ENCODE measurements around the gene BATF2. TPM values are rescaled to one million over a fixed set of nuclear protein-coding genes. Genes with fewer than 3 reads are reported as not detected.
A peak's percentile ranks its signal among the peaks of the same experiment; 100 is the strongest.
"Not testable (repeated sequence)": the region's sequence is repeated elsewhere in the genome, so short reads cannot be mapped to it uniquely, and the experiment has no call there.

Gene BATF2, protein sequence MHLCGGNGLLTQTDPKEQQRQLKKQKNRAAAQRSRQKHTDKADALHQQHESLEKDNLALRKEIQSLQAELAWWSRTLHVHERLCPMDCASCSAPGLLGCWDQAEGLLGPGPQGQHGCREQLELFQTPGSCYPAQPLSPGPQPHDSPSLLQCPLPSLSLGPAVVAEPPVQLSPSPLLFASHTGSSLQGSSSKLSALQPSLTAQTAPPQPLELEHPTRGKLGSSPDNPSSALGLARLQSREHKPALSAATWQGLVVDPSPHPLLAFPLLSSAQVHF
- total RNA-seq (2014; rRNA removed; shearing (Covaris generic)), result 1.8 and 2.3 TPM in 2 replicates

DNA sequence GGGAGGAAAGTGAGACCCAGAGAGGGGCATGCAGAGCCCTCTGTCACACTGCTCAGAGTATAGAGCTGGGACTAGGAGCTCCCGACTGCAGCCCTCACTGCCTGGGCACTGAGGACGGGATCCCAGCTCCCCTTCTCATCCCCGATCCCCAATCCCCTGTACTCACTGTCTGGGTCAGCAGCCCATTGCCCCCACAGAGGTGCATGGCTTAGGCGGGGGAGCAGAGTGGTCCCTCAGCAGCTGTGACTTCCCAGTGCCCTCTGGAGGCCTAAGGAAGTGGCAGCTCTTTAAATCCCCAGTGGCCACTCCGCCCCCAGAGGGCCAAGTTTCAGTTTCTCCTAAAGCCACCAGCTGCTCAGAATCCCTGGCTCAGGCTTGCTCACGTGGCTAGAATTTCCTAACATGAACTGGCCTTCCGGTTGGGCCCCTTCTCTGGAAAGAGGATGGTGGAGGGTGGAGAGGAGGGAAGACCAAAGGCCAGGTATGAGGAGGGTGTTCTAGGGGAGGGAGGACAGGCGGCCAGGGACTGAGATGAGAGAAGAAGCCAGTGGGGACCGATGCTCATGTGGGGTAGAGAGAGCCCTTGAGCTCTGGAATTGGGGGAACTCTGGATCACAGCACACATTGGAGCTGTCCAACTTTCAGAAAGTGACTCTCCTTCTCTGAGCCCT, at the start of gene BATF2:
BATF2 (minus strand) TSS at position 262 of the 671 bp plus-strand sequence; CDS start at position 205, 57 bp downstream.
- DNase-seq (ENCODE audit: low spot score), result peak; percentile 91

DNA sequence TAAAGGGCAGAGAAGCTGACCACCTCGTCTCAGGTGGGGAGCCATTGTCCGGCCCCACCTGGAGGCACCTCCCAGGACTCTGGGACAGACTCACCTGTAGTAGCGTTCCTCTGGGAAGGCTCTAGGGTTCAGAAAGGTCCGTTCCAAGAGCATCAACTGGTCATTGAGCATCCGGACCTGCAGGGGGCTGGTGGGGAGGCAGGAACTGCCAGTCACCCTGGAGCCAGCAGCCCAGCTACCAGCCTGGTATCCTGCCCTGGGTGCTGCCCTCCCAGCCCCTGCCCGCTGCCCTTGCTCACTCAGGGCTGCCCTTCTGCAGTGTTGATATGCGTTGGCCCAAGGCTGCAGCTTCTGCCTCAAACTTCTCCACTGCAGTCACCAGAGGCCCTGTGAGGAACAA, 49.0 kb upstream of the BATF2 start:
- no peak for DNase-seq (ENCODE audit: low spot score)

DNA sequence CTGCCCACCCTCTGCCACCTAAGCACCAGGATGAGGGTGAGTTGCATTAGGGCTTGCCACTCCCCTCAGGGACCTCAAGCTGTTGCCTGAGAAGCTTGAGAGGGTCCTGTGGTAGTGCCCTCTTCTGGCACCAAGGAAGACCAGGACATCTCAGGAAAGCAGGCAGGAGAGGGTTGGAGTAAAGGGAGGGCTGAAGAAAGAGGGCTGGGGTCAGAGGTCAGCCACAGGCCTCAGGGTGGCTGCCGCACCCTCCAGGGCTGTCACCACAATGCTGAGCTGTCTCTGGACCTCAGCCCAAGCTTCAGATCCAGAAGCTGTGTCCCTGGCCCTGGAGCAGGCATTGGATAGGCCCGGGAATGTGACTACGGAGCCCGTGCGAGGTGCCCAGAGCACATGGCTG, 48.3 kb upstream of the BATF2 start:
- DNase-seq (ENCODE audit: low spot score), result no peak

DNA sequence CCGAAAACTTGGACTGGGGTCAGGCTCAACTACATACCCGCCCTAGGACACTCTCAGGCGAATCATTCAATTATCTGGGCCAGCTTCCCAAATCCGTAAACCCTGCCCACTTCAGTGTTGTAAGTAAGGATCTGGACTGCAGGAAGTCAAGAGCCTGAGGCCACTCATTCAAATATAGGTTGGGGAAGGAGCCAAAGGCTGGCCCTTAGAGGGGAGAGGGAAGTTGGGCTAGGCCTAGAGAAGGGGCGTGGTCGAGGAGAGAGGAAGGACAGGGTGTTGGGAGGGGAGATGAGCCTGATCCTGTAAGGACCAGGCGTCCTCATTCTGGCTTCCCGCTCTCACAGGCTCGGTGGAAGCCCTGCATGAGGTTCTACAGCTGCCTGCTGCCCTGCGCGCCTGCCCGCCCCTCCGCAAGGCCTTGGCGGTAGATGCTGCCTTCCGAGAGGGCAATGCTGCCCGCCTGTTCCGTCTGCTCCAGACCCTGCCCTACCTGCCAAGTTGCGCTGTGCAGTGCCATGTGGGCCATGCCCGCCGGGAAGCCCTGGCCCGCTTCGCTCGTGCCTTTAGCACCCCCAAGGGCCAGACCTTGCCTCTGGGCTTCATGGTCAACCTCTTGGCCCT, 47.2 kb upstream of the BATF2 start:
- DNase-seq (ENCODE audit: low spot score), result no peak

DNA sequence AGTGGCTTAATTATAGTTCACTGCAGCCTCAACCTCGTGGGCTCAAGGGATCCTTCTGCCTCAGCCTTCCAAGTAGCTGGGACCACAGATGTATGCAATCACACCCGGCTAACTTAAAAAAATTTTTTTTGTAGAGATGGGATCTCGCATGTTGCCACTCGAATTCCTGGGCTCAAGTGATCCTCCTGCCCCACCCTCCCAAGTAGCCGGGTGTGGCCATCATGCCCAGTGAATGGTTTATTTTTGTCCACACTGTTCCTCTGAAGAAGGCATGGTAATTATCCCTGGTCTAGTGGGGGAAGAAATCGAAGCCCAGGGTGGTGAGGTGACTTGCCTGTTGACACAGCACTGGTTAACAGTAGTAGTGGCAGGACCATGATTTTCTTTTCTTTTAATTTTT, 46.1 kb upstream of the BATF2 start:
- no peak for DNase-seq (ENCODE audit: low spot score)

DNA sequence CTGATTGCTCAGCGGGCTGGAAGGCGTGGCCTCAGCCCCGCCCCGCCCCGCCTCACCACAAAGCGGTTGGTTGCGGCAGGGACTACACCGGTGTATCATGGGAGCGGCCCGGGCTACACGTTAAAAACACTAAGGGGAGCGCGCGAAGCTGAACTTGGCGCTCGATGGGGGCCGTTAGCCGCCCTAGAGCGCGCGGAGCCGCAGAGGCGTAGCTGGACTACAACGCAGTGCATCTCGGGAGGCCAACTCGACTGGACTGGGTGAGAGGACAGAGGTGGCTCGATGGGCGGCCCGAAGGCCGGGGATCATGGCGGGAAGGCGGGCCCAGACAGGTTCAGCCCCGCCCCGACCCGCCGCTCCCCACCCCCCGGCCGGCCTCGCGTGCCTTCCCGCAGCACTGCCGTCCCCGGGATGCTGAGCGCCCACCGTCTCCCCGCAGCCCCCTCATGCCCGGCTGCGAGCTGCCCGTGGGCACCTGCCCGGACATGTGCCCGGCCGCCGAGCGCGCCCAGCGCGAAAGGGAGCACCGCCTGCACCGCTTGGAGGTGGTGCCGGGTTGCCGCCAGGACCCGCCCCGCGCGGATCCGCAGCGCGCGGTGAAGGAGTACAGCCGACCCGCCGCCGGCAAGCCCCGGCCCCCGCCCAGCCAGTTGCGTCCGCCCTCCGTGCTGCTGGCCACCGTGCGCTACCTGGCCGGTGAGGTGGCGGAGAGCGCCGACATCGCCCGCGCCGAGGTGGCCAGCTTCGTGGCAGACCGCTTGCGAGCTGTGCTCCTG, 44.3 kb upstream of the BATF2 start, which contains the start of gene SAC3D1:
SAC3D1 (plus strand) TSS at position 364 of the 776 bp plus-strand sequence; CDS start at position 447, 83 bp downstream.
- peak; percentile 96 for DNase-seq (ENCODE audit: low spot score)

DNA sequence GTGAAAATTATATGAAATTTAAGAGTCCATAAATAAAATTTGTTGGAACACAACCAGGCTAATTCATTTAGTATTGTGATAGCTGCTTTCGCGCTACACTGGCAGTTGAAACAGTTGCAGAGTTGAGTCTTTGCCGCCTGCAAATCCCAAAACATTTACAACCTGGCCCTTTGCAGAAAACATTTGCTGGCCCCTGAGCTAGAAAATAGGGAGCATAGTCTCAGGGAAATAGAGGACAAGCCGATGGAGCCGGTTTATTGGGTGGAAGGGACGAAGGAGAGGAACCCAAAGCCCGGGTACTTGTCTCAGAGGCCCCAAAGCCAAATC, 43.7 kb upstream of the BATF2 start:
- no peak for DNase-seq (ENCODE audit: low spot score)

DNA sequence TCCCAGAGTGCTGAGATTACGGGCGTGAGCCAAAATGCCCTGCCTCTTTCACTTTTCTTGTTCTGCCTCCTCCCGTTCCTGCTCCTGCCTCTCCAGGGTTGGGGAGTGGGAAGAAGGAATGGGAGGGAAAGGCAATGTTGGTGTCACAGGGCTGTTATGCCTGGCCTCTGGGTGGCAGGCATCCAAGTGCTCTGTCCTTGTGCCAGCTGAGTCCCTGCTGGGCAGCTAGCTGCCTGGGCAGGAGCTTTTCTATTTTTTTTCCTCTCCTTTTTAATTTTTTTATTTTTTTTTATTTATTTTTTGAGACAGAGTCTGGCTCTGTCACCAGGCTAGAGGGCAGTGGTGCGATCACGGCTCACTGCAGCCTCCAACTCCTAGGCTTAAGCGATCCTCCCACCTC, 40.2 kb upstream of the BATF2 start:
- no peak for DNase-seq (ENCODE audit: low spot score)

DNA sequence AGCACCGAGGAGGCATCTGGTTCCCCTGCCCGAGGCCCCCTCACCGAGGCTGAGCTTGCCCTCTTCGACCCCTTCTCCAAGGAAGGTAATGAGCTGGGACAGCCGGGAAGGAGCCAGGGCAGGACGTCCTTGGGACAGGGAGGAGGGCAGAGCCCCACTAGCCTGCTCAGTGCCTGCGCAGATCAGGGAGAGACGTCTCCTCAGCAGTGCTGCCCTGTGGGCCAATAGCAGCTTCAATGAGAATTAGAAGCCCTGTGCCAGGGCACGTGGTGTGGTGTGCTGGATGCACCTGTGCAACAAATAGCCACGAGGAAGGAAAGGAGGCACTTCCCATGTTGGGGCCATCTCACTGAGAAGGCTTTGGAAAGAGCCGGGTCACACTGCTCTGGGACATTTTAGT, 38.8 kb upstream of the BATF2 start:
- no peak for DNase-seq (ENCODE audit: low spot score)

DNA sequence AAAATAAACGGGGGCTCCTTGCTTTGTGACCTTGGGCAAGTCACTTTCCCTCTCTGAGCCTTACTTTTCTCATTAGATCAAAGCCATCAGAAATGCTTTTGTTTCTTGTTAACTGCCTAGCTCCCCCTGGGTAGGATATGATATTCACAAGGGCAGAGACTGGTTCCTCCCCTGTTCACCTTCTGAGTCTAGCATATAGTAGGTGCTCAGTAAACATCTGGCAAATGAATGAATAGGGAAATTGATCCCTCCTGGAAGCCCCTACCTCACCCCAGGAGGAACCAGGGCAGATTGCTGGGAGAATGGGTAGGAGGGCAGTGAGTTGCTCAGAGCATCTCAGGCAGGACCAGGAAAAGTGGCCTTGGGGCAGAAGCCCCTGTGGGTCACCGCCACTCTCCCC, 37.7 kb upstream of the BATF2 start:
- no peak for DNase-seq (ENCODE audit: low spot score)

DNA sequence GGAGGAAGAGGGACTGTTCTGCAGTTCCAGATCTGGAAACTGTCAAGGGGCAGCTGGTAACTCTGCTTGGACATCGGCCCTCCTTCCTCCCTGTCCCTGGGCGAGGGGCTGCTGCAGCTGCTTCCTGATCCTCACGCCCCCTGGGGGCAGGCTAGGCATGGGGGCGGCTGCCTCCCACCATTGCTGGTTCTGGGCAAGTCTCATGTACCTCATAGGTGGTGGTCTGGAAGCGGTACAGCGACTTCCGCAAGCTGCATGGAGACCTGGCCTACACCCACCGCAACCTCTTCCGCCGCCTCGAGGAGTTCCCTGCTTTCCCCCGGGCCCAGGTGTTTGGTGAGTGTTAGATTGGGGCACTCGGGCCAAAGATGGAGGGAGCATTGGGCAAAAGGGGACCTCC, 35.4 kb upstream of the BATF2 start:
- no peak for DNase-seq (ENCODE audit: low spot score)

DNA sequence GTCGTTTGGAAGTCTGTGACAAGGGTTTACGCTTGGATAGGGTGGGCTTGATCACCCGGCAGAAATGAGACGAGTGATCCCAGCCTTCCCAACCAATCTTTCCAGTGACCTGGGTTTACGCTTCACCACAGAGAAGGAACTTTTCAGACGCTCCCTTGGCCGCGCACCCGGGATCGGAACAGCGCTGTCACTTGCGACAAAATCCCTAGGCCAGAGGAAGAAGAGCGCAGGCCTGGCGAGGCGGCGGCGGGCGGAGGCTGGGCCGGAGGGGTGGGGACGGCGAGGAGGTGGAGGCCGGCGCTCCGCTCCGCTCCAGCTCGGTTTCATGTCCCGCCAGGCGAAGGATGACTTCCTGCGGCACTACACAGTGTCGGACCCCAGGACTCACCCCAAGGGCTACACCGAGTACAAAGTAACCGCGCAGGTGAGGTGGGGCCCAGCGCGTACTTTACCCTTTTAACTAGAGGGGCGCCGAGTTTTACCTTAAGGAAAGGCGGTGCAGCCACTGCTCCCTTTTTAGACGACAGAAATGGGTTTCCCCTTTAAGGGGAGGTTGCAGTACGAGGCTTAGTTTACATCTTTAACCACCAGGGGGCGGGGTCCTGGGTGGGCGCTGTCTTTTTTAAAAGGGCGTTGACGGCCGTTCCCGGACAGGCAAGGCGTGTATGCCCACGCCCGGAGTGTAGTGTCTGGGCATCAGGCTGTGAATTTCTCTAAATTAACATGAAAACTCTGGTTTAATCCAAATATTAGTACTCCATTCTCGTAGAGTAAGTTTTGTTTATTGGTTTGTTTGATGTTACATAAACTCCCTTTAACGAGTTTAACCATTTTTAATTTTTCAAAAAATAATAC, 30.7 kb upstream of the BATF2 start, which contains the start of gene SNX15:
SNX15 (plus strand) TSS at position 227 of the 855 bp plus-strand sequence; CDS start at position 326, 99 bp downstream.
- peak; percentile 92 for DNase-seq (ENCODE audit: low spot score)

DNA sequence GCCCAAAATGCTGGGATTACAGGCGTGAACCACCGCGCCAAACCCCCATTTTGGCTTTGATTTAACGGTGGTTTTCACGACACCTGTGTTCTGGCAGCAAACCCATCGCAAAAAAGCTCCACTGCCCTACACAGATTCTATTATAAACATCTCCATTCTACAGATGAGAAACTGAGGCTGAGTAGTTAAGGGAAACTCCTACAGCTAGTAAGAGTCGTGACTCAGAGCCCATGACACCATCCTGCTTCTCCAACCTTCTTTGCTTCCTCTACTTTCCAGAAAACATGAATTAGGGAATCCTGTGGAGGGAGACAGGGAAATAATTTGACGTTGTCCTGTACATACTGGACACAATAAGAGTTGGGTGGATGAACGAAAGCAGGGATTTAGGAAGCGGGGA, 30.0 kb upstream of the BATF2 start:
- no peak for DNase-seq (ENCODE audit: low spot score)

DNA sequence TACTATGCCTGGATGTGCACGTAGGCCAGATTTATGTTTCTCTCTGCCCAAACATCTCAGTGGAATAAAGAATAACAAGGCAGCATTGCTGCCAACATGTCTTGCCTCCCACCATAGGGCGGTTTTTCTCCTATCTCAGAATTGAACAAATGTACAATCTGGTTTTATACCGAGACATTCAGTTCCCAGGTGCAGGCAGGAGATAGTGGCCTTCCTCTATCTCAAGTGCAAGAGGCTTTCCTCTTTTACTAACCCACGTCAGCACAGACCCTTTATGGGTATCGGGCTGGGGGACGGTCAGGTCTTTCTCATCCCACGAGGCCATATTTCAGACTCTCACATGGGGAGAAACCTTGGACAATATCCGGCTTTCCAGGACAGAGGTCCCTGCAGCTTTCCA, 26.7 kb upstream of the BATF2 start:
- DNase-seq (ENCODE audit: low spot score), result not testable (repeated sequence)

DNA sequence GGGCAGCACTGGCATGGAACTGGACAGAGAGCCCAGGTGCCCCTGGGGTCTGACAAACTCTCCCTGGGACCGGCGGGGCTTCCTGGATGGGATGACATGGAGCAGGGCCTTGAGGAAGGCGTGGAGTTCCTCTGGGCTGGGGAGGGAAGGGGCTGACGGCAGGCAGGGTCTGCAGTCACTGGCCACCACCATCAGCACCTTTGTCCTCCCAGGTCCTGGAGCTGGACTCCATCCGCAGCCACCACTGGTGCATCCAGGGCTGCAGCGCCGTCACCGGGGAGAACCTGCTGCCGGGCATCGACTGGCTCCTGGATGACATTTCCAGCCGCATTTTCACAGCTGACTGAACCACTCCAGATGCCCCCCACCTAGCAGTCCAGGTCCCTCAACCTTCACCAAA, 24.7 kb upstream of the BATF2 start:
- DNase-seq (ENCODE audit: low spot score), result no peak

DNA sequence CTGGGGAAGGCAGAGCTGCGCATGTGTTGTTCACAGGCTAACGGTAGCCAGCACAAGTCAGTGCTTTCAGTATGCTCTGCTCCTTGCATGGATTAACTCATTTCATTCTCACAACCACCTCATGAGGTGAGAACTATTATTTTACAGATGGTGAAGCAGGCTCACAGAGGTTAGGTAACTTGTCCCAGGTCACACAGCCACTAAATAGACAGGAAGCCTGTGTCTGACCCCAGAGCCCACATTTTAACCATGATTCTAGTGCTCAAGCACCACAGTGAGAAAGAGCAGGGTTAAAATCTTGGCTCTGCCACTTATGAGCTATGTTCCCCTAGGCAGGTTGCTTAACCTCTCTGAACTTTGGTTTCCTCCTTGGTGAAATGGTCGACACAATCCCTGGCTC, 24.2 kb upstream of the BATF2 start:
- DNase-seq (ENCODE audit: low spot score), result no peak

DNA sequence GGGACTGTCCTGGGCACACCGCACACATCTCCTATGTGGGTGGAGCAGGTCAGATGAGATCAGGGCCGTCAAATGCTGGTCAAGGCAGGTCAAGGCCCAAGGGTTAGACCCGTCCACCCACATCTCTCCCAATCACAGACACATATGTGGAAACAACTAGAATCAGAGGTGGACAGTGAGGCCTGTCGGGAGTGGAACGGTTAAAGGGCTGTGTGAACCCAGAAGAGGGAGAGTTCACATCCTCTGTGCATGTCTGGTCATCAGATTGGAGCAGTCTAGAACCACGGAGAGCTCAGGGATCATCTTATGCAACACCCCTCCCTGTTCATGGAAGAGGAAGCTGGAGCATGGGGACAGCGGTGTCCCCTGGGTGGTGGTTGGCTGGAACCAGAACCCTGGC, 23.1 kb upstream of the BATF2 start:
- no peak for DNase-seq (ENCODE audit: low spot score)

DNA sequence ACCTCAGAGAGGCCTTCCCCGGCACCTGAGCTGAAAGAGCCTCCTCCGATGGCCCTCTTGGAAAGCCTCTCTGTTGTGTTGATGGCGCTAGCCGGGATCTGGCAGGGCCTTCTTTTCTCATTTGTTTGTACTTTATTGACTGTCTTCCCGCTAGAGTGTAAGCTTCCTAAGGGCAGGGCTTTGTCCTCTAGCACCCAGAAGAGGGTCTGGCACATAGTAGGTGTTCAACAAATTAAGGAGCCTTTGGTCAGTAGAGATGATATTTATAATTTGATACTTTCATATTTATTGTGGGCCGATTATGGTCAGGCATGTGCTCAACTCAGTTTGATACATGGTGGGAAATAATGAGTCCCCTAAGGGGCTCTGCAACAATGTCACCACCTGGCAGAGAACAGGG, 21.2 kb upstream of the BATF2 start:
- DNase-seq (ENCODE audit: low spot score), result no peak

DNA sequence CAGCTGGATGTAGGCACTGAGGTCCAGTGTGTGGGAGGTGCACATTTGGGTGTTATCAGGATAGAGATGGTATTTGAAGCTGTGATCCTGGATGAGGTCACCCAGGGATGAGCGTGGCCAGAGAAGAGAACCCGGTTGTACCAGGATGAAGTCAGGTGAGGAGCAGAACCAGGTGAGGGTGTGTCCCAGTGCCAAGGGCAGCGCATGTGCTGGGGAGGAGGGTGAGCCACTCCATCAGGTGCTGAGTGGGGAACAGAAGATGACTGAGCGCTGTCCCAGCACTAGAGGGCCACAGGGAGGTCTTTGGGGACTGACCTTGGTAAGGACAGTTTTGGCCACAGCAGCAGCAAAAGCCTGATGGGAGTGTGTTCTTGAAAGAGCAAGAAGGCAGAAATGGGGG, 19.9 kb upstream of the BATF2 start:
- no peak for DNase-seq (ENCODE audit: low spot score)

DNA sequence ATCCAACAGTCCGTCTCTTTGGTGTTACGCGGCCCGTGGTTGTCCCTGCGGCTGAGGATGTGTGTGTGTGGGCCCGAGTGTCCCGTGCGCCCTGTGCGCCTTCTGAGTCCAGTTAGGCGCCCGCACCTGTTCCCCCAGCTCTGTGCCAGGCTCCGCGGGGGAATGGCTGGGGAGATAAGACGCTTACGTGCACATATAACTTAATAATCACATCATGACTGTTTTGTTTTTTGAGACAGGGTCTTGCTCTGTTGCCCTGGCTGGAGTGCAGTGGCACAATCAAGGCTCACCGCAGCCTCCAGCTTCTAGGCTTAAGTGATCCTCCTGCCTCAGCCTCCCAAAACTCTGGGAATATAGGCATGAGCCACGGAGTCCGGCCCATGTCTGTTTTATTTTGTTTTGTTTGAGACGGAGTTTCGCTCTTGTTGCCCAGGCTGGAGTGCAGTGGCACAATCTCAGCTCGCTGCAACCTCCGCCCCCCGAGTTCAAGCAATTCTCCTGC, 18.0 kb upstream of the BATF2 start:
- no peak for DNase-seq (ENCODE audit: low spot score)

Measured in H4 (cell line).